Endothelial cell of umbilical vein (primary cell): ENCODE data around the gene TTYH3. TPM values are rescaled to one million over a fixed set of nuclear protein-coding genes. Genes with fewer than 3 reads are reported as not detected.

Source experiments
- BruUV-seq: library from RNA; stranded (reverse); fragments of 400-500 nt; replicated peaks from 2 replicates; lab custom pipeline; 2021; lab: Mats Ljungman, UMichigan
- CTCF ChIA-PET: fragments of 300-600, 350-600 bp; sonication (Branson Sonifier 250); formaldehyde crosslinking; loops from one replicate; lab custom pipeline; 2021; ENCODE audit warnings: antibody characterized with exemption, inconsistent platforms; lab: Charles Lee
- POLR2A ChIA-PET: fragments of 300-600, 350-600 bp; sonication (Branson Sonifier 250); formaldehyde crosslinking; loops from one replicate; lab custom pipeline; 2021; ENCODE audit warnings: antibody characterized with exemption, inconsistent platforms; lab: Charles Lee
- DNase-seq: peaks from one replicate; pipeline ENCODE4 v3.0.0-alpha.2; 2011; ENCODE audit warnings: low read depth, low spot score
- FAIRE-seq: peaks from 2 replicates; lab custom pipeline; 2011; peaks lifted over from hg19 to GRCh38; lab: Jason Lieb, UNC
- H2AFZ ChIP-seq: 2 replicates; pipeline ENCODE4 v1.6.0; 2012; ENCODE audit warnings: low read depth, low read length, control low read depth, inconsistent platforms
- H3K27ac ChIP-seq: 2 replicates; pipeline ENCODE4 v1.5.1; 2011; ENCODE audit warnings: low read depth, mild to moderate bottlenecking, control low read depth, low read length, moderate library complexity; ENCODE audit not compliant: insufficient read depth
- H3K27me3 ChIP-seq, 2 experiments: 2 replicates each; pipeline versions ENCODE4 v1.6.0 to v1.6.1; 2011; ENCODE audit warnings: low read length in 2 of 2, mixed read lengths in 1 of 2; ENCODE audit not compliant: control insufficient read depth in 2 of 2, insufficient read depth in 2 of 2
- H3K36me3 ChIP-seq, 2 experiments: 2 replicates in 1 of 2; 3 replicates in 1 of 2; pipeline ENCODE4 v1.5.1; 2011; ENCODE audit warnings: low read length in 2 of 2, mild to moderate bottlenecking in 1 of 2, moderate library complexity in 1 of 2; ENCODE audit not compliant: control insufficient read depth in 2 of 2, insufficient read depth in 2 of 2; ENCODE audit errors: extremely low read depth in 1 of 2
- H3K4me1 ChIP-seq: 3 replicates; pipeline ENCODE4 v1.5.1; 2011; ENCODE audit warnings: mild to moderate bottlenecking, low read length; ENCODE audit not compliant: control insufficient read depth, insufficient read depth; ENCODE audit errors: extremely low read depth
- H3K4me2 ChIP-seq: 2 replicates; pipeline ENCODE4 v1.6.1; 2011; ENCODE audit warnings: low read length, control low read depth, mixed read lengths; ENCODE audit not compliant: insufficient read depth
- H3K4me3 ChIP-seq, 3 experiments: fragments of 200-600 bp in 1 of 3; sonication (generic), shearing (Covaris generic) in 1 of 3; replicated peaks in 1 of 3; 2 replicates each; pipeline ENCODE4 v1.5.1; 2011 to 2016; ENCODE audit warnings: control low read depth in 3 of 3, low read length in 3 of 3, mild to moderate bottlenecking in 2 of 3, inconsistent platforms in 1 of 3, low read depth in 1 of 3, moderate library complexity in 1 of 3; ENCODE audit not compliant: insufficient read depth in 1 of 3
- H3K79me2 ChIP-seq: 2 replicates; pipeline ENCODE4 v1.6.0; 2012; ENCODE audit warnings: low read length, inconsistent platforms; ENCODE audit not compliant: control insufficient read depth, insufficient read depth
- H3K9ac ChIP-seq: replicated peaks from 2 replicates; pipeline ENCODE3; 2011; ENCODE audit warnings: low read length, control low read depth; ENCODE audit not compliant: insufficient read depth; ENCODE audit errors: extremely low read depth
- H3K9me1 ChIP-seq: replicated peaks from 3 replicates; pipeline ENCODE4 v1.6.0; 2011; ENCODE audit warnings: mild to moderate bottlenecking, low read length; ENCODE audit not compliant: control insufficient read depth, insufficient read depth; ENCODE audit errors: extremely low read depth
- H3K9me3 ChIP-seq: replicated peaks from 2 replicates; pipeline ENCODE4 v1.5.1; 2012; ENCODE audit warnings: low read length, inconsistent platforms; ENCODE audit not compliant: control insufficient read depth, insufficient read depth
- H4K20me1 ChIP-seq: replicated peaks from 2 replicates; pipeline ENCODE3; 2011; ENCODE audit warnings: mild to moderate bottlenecking, low read length; ENCODE audit not compliant: control insufficient read depth, insufficient read depth; ENCODE audit errors: extremely low read depth
- EZH2 ChIP-seq: IDR thresholded peaks from 2 replicates; pipeline ENCODE4 v1.6.1; 2012; ENCODE audit warnings: borderline replicate concordance, low read depth, mild to moderate bottlenecking, moderate library complexity, low read length, inconsistent platforms; ENCODE audit not compliant: severe bottlenecking
- FOS ChIP-seq: IDR thresholded peaks from 2 replicates; pipeline ENCODE4 v1.6.1; 2011; ENCODE audit warnings: mild to moderate bottlenecking, low read length, moderate library complexity, borderline replicate concordance; ENCODE audit not compliant: insufficient read depth
- GATA2 ChIP-seq: IDR thresholded peaks from 2 replicates; pipeline ENCODE4 v1.7.0; 2011; ENCODE audit warnings: low read depth, mild to moderate bottlenecking, moderate library complexity, mixed read lengths, low read length; ENCODE audit not compliant: insufficient read length, insufficient read depth
- JUN ChIP-seq: IDR thresholded peaks from 2 replicates; pipeline ENCODE4 v1.6.1; 2011; ENCODE audit warnings: borderline replicate concordance, low read depth; ENCODE audit not compliant: insufficient read length, insufficient read depth
- MYC ChIP-seq: IDR thresholded peaks from one replicate; pipeline ENCODE4 v1.6.1; 2011; ENCODE audit warnings: mild to moderate bottlenecking, low read depth, low read length
- POLR2A ChIP-seq: IDR thresholded peaks from 2 replicates; pipeline ENCODE4 v1.6.1; 2012; ENCODE audit warnings: low read depth, mild to moderate bottlenecking, control low read depth, low read length
- POLR2AphosphoS5 ChIP-seq: IDR thresholded peaks from 2 replicates; pipeline ENCODE4 v1.6.1; 2012; ENCODE audit warnings: low read depth, mild to moderate bottlenecking, control low read depth, low read length, moderate library complexity; ENCODE audit not compliant: insufficient read depth
- dilution Hi-C: fragments of 300-500 bp; cut with MboI; formaldehyde crosslinking; loops from one replicate; pipeline ENCODE4 v1.15.0; 2019; ENCODE audit warnings: low sequenced_read_pairs; ENCODE audit not compliant: extremely low pct_ligation_motif_present
- intact Hi-C: fragments of 100-400 bp; cut with micrococcal nuclease; formaldehyde crosslinking; loops from one replicate; pipeline ENCODE4 v1.10.0; 2022
- polyA plus RNA-seq, 4 experiments: library from polyadenylated mRNA; depleted of rRNA in 3 of 4; stranded (reverse) in 3 of 4; unstranded in 1 of 4; fragments of >200 nt; gene quantifications; 2 replicates each; pipeline versions ENCODE4 v1.2.1 to v1.2.3, GENCODE V29; 2011 to 2012; ENCODE audit warnings: missing spikeins in 1 of 4
- total RNA-seq: library from RNA; stranded (reverse); gene quantifications from 2 replicates; pipeline ENCODE4 v1.2.3, GENCODE V29; 2021
- TF ChIP-seq, protein P1 (sequence below), 2 donors: IDR thresholded peaks; 1 replicate in 1 of 2; 2 replicates in 1 of 2; pipeline ENCODE4 v1.5.1; 2011; ENCODE audit warnings: low read length in 2 of 2, mild to moderate bottlenecking in 2 of 2, moderate library complexity in 2 of 2, control low read depth in 1 of 2, inconsistent platforms in 1 of 2, low read depth in 1 of 2; ENCODE audit not compliant: insufficient read depth in 1 of 2; ENCODE audit errors: extremely low read depth in 1 of 2
- TF ChIP-seq, protein P2 (sequence below): IDR thresholded peaks from 2 replicates; pipeline ENCODE4 v1.6.1; 2011; ENCODE audit not compliant: insufficient read depth, insufficient read length

Gene TTYH3
- total and polyA plus RNA-seq, 2 donors (not counting 3 experiments of a cell fraction or from before 2014, with no cell fraction given) = 143 to 280 TPM

DNA sequence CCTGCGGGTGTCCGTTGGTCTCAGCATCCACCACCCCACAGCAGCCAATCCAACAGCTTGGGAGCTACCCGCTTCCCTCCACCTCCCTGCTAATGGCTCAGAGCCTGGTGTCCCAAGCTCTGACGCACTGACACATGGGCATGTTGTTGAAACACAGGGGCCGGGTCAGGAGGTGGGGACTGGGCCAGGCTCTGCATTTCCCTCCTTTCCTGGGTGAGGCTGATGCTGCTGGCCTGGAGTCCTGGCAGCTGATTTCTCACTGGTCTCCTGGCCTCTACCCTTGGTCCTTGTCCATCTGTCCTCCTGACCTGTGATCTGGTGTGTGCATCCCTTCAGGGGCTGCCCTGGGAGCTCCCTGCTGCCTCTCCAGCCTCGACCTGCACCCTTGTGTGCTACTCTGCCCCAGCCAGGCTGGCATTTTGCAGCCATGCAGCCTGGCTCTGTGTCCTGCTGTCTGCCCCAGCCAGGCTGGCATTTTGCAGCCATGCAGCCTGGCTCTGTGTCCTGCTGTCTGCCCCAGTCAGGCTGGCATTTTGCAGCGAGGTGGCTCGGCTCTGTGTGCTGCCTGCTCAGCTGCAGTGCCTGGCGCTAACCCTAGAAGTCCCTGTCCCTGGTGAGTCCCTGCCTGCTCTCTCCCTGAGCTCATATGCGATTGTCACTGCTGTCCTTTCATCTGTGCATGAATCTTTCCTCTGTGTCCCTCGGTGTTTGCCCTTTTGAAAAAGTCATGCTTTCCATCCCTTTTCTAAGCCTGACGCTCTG lies 70.2 kb downstream of the TTYH3 start:
- H3K27me3 ChIP-seq = peaks cover 0 to 2% of the 10 kb centered on the region in 2 experiments
- no peaks in the 10 kb centered on the region for H3K36me3 ChIP-seq
- no peak overlapping the region for H3K4me3 ChIP-seq
- no TSS peak for BruUV-seq
- ChIA-PET CTCF (interaction anchor here (0.6 to 1.4 kb wide), 5 partner anchors 8 to 76 kb away, joined by 3 to 7 read pairs (median 3); no protein-coding TSS in a partner anchor), POLR2A (no interaction called here)
- TF ChIP-seq, protein P1, sequence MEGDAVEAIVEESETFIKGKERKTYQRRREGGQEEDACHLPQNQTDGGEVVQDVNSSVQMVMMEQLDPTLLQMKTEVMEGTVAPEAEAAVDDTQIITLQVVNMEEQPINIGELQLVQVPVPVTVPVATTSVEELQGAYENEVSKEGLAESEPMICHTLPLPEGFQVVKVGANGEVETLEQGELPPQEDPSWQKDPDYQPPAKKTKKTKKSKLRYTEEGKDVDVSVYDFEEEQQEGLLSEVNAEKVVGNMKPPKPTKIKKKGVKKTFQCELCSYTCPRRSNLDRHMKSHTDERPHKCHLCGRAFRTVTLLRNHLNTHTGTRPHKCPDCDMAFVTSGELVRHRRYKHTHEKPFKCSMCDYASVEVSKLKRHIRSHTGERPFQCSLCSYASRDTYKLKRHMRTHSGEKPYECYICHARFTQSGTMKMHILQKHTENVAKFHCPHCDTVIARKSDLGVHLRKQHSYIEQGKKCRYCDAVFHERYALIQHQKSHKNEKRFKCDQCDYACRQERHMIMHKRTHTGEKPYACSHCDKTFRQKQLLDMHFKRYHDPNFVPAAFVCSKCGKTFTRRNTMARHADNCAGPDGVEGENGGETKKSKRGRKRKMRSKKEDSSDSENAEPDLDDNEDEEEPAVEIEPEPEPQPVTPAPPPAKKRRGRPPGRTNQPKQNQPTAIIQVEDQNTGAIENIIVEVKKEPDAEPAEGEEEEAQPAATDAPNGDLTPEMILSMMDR (IDR thresholded peaks at IDR 0.05; ENCODE audit: extremely low read depth in 1 of 2, insufficient read depth in 1 of 2, low read depth in 1 of 2, low read length in 2 of 2) = no peak
- TF ChIP-seq MYC = no peak
- TF ChIP-seq JUN = no peak
- no peak for TF ChIP-seq GATA2
- TF ChIP-seq, protein P2, sequence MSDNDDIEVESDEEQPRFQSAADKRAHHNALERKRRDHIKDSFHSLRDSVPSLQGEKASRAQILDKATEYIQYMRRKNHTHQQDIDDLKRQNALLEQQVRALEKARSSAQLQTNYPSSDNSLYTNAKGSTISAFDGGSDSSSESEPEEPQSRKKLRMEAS = no peak
- TF ChIP-seq POLR2AphosphoS5 = no peak
- no peak for TF ChIP-seq POLR2A
- TF ChIP-seq EZH2 = no peak
- TF ChIP-seq FOS = no peak
- no peak overlapping the region for H3K9ac ChIP-seq
- no peaks in the 10 kb centered on the region for H3K79me2 ChIP-seq
- no peak overlapping the region for H3K27ac ChIP-seq
- H3K9me3 ChIP-seq = no peaks in the 10 kb centered on the region
- no peaks in the 10 kb centered on the region for H4K20me1 ChIP-seq
- H3K4me1 ChIP-seq = no peaks in the 10 kb centered on the region
- H3K4me2 ChIP-seq = no peak overlapping the region
- no peak overlapping the region for H2AFZ ChIP-seq
- H3K9me1 ChIP-seq = no peaks in the 10 kb centered on the region
- dilution Hi-C loops (no loop called here), intact Hi-C loops (no loop called here)
- DNase-seq (no peak), FAIRE-seq (no peak)
